Chondrocyte (in vitro differentiated cells): ENCODE data around the gene ARFGEF3. TPM values are rescaled to one million over a fixed set of nuclear protein-coding genes. Genes with fewer than 3 reads are reported as not detected.

Experiments
- DNase-seq: peaks from one replicate; pipeline ENCODE4 v3.0.0; 2021; ENCODE audit warnings: mixed read lengths, low spot score
- H3K27ac Mint-ChIP-seq: one replicate; pipeline ENCODE4 v1.8.0; 2021; ENCODE audit warnings: mild to moderate bottlenecking, moderate library complexity, mixed read lengths; ENCODE audit not compliant: unreplicated experiment
- H3K27me3 Mint-ChIP-seq: 2 replicates; pipeline ENCODE4 v1.8.0; 2021; ENCODE audit warnings: low read depth, mixed read lengths
- H3K36me3 Mint-ChIP-seq: 2 replicates; pipeline ENCODE4 v1.8.0; 2021; ENCODE audit warnings: low read depth, mixed read lengths
- H3K4me1 Mint-ChIP-seq: 2 replicates; pipeline ENCODE4 v1.8.0; 2021; ENCODE audit warnings: low read depth, mild to moderate bottlenecking, mixed read lengths
- H3K4me3 Mint-ChIP-seq: one replicate; pipeline ENCODE4 v1.8.0; 2021; ENCODE audit warnings: mild to moderate bottlenecking, moderate library complexity, mixed read lengths; ENCODE audit not compliant: unreplicated experiment
- H3K9me3 Mint-ChIP-seq: 2 replicates; pipeline ENCODE4 v1.8.0; 2021; ENCODE audit warnings: low read depth, mixed read lengths
- CTCF ChIP-seq: fragments of 200-600 bp; sonication (generic); IDR thresholded peaks from 2 replicates; pipeline ENCODE4 v1.5.0; 2021; ENCODE audit warnings: antibody characterized with exemption, mild to moderate bottlenecking, moderate library complexity
- total RNA-seq: library from RNA; stranded (reverse); gene quantifications from 3 replicates; pipeline ENCODE4 v1.2.1, GENCODE V29; 2021

The ARFGEF3 gene
- total RNA-seq, 1 donor from 2014 or later, result 2.7 TPM

DNA sequence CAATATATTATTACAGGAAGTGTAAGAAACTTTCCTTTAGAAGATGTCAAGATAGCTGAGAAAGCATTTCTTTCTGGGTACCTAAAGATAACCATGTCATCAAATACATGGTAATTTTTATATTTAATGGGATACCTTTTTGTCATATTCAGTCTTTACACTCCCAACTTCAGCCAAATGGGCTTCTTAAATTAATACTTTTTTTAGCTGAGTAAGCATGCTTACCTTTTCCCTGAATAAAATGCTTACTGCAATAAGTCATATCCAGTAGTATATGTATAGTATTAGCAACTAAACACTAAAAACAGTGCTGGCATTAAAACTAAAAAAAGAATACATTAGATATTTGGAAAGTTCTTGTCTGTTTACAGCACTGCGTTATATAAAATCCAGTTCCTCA, 74.0 kb downstream of the ARFGEF3 start:
- Mint-ChIP-seq H3K9me3 (no peaks in the 10 kb centered on the region), H3K27me3 (no peaks in the 10 kb centered on the region), H3K36me3 (no peaks in the 10 kb centered on the region), H3K4me1 (peaks cover 24% of the 10 kb centered on the region), H3K4me3 (no peak overlapping the region), H3K27ac (no peak overlapping the region)
- DNase-seq, result no peak
- no peak for TF ChIP-seq CTCF

GRCh38 chr6:138237463-138237862, 75.7 kb downstream of the ARFGEF3 start:
- peaks cover 30% of the 10 kb centered on the region for H3K4me1 Mint-ChIP-seq
- H3K36me3 Mint-ChIP-seq, result no peaks in the 10 kb centered on the region
- H3K27me3 Mint-ChIP-seq, result no peaks in the 10 kb centered on the region
- TF ChIP-seq CTCF, result no peak
- DNase-seq, result no peak
- H3K4me3 Mint-ChIP-seq, result no peak overlapping the region
- no peak overlapping the region for H3K27ac Mint-ChIP-seq
- no peaks in the 10 kb centered on the region for H3K9me3 Mint-ChIP-seq

GRCh38 chr6:138238368-138238767, 76.6 kb downstream of the ARFGEF3 start:
- Mint-ChIP-seq H3K27me3 (no peaks in the 10 kb centered on the region), H3K9me3 (no peaks in the 10 kb centered on the region), H3K4me3 (no peak overlapping the region), H3K4me1 (peaks cover 30% of the 10 kb centered on the region), H3K36me3 (no peaks in the 10 kb centered on the region), H3K27ac (no peak overlapping the region)
- TF ChIP-seq CTCF, result no peak
- DNase-seq, result no peak

- TF ChIP-seq CTCF, result no peak
- no peak for DNase-seq
- no peaks in the 10 kb centered on the region for H3K36me3 Mint-ChIP-seq
- no peak overlapping the region for H3K27ac Mint-ChIP-seq
- H3K4me1 Mint-ChIP-seq, result peaks cover 23% of the 10 kb centered on the region
- H3K27me3 Mint-ChIP-seq, result no peaks in the 10 kb centered on the region
- no peaks in the 10 kb centered on the region for H3K9me3 Mint-ChIP-seq
- H3K4me3 Mint-ChIP-seq, result no peak overlapping the region
Observed at GRCh38 chr6:138239774-138240173, 78.0 kb downstream of the ARFGEF3 start.

DNA sequence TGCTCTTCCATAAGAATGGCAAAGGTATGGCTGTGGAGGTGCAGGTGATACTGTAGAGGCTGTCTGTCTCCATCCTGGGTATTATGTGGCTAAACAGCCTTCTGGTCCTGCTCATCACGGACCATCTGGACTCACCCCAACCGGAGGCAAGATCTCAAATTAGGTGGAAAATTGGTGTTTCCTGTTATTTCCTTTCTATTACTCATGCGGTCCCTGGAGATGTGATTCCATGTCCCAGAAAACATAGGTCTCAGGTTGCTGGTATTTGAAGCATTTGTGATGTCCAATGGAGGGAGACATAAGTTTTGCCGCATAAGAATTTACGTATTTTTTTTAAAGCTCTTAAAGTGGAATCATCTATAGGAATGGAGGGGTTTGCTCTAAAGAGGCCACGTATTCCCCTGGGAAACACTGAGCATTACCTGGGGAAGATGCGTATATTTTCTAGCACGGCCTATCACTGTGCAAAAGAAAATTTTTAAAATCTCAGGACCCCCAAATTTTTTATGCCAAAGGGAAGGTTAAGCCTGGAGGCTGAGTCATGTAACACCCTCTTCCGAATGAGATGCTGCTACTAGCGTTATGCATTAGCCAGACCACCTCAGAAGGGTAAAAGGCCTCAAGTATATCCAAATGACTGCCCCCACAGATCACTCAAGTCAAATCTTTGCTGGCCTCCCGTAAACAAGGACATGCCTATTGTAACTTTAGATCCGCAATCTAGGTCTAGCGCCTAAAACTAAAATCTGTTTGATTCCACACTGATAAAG, 78.9 kb downstream of the ARFGEF3 start:
- no peak for TF ChIP-seq CTCF
- Mint-ChIP-seq H3K9me3 (no peaks in the 10 kb centered on the region), H3K27me3 (no peaks in the 10 kb centered on the region), H3K4me3 (no peak overlapping the region), H3K4me1 (peaks cover 16% of the 10 kb centered on the region), H3K36me3 (no peaks in the 10 kb centered on the region), H3K27ac (no peak overlapping the region)
- no peak for DNase-seq
